Panc1 (cell line): ENCODE results near the gene ADTRP. TPM values are rescaled to one million over a fixed set of nuclear protein-coding genes. Genes with fewer than 3 reads are reported as not detected.

Source experiments
- ATAC-seq: fragments of 200-7000 bp; cut with Tn5 transposase; 2 replicates; pipeline ENCODE4 v1.9.1; 2020; ENCODE audit warnings: mild to moderate bottlenecking, moderate library complexity
- BruUV-seq: library from RNA; stranded (reverse); fragments of 400-500 nt; replicated peaks from 2 replicates; lab custom pipeline; 2021; lab: Mats Ljungman, UMichigan
- CTCF ChIA-PET: fragments of 300-600 bp; sonication (Branson Sonifier 250); formaldehyde crosslinking; loops from one replicate; lab custom pipeline; 2022; ENCODE audit warnings: antibody characterized with exemption; lab: Charles Lee
- POLR2A ChIA-PET: fragments of 300-600 bp; sonication (Branson Sonifier 250); formaldehyde crosslinking; loops from one replicate; lab custom pipeline; 2022; ENCODE audit warnings: antibody characterized with exemption; lab: Charles Lee
- DNase-seq: peaks from one replicate; pipeline ENCODE4 v3.0.0-alpha.2; 2010; ENCODE audit warnings: low read depth, low spot score
- H3K27ac ChIP-seq: 2 replicates; pipeline ENCODE4 v1.5.1; 2011; ENCODE audit warnings: mild to moderate bottlenecking, low read length, inconsistent platforms
- H3K27me3 ChIP-seq: fragments of 200-500 bp; sonication (Bioruptor generic); 2 replicates; pipeline ENCODE4 v1.6.0; 2014; ENCODE audit warnings: low read length, inconsistent platforms; ENCODE audit not compliant: control insufficient read depth, insufficient read depth
- H3K36me3 ChIP-seq: fragments of 200-500 bp; sonication (Bioruptor generic); 2 replicates; pipeline ENCODE4 v1.5.1; 2014; ENCODE audit warnings: inconsistent platforms, mild to moderate bottlenecking, low read length, moderate library complexity; ENCODE audit not compliant: control insufficient read depth, insufficient read depth
- H3K4me1 ChIP-seq: 2 replicates; pipeline ENCODE4 v1.5.1; 2011; ENCODE audit warnings: inconsistent platforms, mild to moderate bottlenecking, low read length, moderate library complexity; ENCODE audit not compliant: control insufficient read depth, insufficient read depth
- H3K4me3 ChIP-seq, 2 experiments: 2 replicates each; pipeline ENCODE4 v1.5.1; 2011 to 2012; ENCODE audit warnings: low read depth in 2 of 2, low read length in 2 of 2, mild to moderate bottlenecking in 2 of 2, inconsistent platforms in 1 of 2, moderate library complexity in 1 of 2
- H3K9me3 ChIP-seq: fragments of 200-500 bp; sonication (Bioruptor generic); 2 replicates; pipeline ENCODE4 v1.5.1; 2014; ENCODE audit warnings: low read depth, mild to moderate bottlenecking, inconsistent platforms, low read length, moderate library complexity; ENCODE audit not compliant: control insufficient read depth, insufficient read depth
- POLR2AphosphoS5 ChIP-seq: IDR thresholded peaks from 2 replicates; pipeline ENCODE4 v1.6.1; 2012; ENCODE audit warnings: mild to moderate bottlenecking, low read depth, low read length, moderate library complexity
- SIN3A ChIP-seq: IDR thresholded peaks from 2 replicates; pipeline ENCODE4 v1.6.1; 2012; ENCODE audit warnings: low read depth, mild to moderate bottlenecking, low read length, moderate library complexity, borderline replicate concordance; ENCODE audit not compliant: insufficient read depth
- TCF7L2 ChIP-seq: IDR thresholded peaks from 2 replicates; pipeline ENCODE4 v1.6.1; 2011; ENCODE audit warnings: mild to moderate bottlenecking, low read depth, low read length, inconsistent platforms
- in situ Hi-C: cut with HindIII; loops from 2 replicates; pipeline ENCODE4 v1.10.0; 2016; ENCODE audit warnings: low sequenced_read_pairs, low pct_unique_long_range_greater_than_20kb
- intact Hi-C: fragments of 100-400 bp; cut with micrococcal nuclease; formaldehyde crosslinking; loops from one replicate; pipeline ENCODE4 v1.10.0; 2022; ENCODE audit not compliant: unreplicated experiment
- total RNA-seq: library from RNA; stranded (reverse); gene quantifications from one replicate; pipeline ENCODE4 v1.2.1, GENCODE V29; 2021; ENCODE audit not compliant: unreplicated experiment
- TF ChIP-seq, protein P1 (sequence below): fragments of 450-650 bp; IDR thresholded peaks from 2 replicates; pipeline ENCODE4 v1.5.1; 2017; ENCODE audit warnings: mild to moderate bottlenecking
- TF ChIP-seq, protein P2 (sequence below), 2 experiments: IDR thresholded peaks; 2 replicates each; pipeline ENCODE4 v1.6.1; 2011 to 2012; ENCODE audit warnings: low read depth in 2 of 2, control low read depth in 1 of 2, low read length in 1 of 2, mild to moderate bottlenecking in 1 of 2, moderate library complexity in 1 of 2; ENCODE audit not compliant: insufficient read depth in 1 of 2

The ADTRP gene
- total RNA-seq, 1 experiment from 2014 or later = not detected

DNA sequence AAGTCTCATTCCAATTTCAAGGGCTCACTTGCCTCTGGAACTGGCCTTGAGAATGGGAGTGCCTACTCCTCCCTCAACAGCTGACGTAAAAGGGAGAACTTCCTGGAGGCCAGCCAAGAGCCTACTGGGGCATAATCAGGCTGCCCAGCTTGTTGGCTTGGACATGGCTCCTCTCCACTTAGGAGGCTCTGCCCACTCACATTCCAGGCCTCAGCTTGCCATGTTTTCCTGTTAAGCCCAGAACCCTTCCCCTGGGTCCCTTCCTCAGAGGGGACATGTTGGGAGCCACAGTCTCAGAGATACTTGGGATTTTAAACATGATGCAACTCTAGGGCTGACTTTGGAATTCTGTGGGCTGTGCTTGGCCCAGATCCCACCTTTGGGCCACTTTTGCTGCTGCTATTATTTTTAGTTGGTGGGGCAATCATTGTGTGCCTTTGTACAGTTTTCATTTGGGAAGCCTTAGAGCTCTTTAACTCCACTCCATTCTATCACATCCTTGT is 31.5 kb upstream of the ADTRP start:
- no peak for ATAC-seq
- no peak overlapping the region for H3K27ac ChIP-seq
- no TSS peak for BruUV-seq

DNA sequence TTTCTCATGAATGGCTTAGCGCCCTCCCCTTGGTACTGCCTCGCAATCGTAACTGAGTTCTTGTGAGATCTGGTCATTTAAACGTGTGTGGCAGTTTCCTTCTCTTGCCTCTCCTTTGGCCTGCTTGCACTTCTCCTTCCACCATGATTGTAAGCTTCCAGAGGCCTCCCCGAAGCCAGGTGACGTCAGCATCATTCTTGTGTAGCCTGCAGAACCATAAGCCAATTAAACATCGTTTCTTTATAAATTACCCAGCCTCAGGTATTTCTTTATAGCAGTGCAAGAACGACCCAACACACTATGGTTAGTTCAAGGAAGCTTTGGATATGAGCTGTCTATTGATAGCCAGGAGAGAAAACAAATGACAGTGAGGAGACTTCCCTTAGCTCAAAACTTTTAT is 29.5 kb upstream of the ADTRP start:
- ATAC-seq = no peak
- no peaks in the 10 kb centered on the region for H3K9me3 ChIP-seq
- H3K27ac ChIP-seq = no peak overlapping the region
- no peaks in the 10 kb centered on the region for H3K4me1 ChIP-seq
- no peaks in the 10 kb centered on the region for H3K36me3 ChIP-seq
- ChIA-PET POLR2A (no interaction called here), CTCF (no interaction called here)
- no peaks in the 10 kb centered on the region for H3K27me3 ChIP-seq
- no peak overlapping the region for H3K4me3 ChIP-seq
- in situ Hi-C loops (no loop called here), intact Hi-C loops (no loop called here)
- no peak for DNase-seq
- no TSS peak for BruUV-seq
- TF ChIP-seq POLR2AphosphoS5 (no peak), SIN3A (no peak)
- TF ChIP-seq, protein P1, sequence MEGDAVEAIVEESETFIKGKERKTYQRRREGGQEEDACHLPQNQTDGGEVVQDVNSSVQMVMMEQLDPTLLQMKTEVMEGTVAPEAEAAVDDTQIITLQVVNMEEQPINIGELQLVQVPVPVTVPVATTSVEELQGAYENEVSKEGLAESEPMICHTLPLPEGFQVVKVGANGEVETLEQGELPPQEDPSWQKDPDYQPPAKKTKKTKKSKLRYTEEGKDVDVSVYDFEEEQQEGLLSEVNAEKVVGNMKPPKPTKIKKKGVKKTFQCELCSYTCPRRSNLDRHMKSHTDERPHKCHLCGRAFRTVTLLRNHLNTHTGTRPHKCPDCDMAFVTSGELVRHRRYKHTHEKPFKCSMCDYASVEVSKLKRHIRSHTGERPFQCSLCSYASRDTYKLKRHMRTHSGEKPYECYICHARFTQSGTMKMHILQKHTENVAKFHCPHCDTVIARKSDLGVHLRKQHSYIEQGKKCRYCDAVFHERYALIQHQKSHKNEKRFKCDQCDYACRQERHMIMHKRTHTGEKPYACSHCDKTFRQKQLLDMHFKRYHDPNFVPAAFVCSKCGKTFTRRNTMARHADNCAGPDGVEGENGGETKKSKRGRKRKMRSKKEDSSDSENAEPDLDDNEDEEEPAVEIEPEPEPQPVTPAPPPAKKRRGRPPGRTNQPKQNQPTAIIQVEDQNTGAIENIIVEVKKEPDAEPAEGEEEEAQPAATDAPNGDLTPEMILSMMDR = no peak

More for the DNA sequence above, 31.5 kb upstream of the ADTRP start:
- Histone ChIP-seq H3K9me3 (no peaks in the 10 kb centered on the region), H3K36me3 (no peaks in the 10 kb centered on the region), H3K4me3 (no peak overlapping the region), H3K27me3 (no peaks in the 10 kb centered on the region), H3K4me1 (no peaks in the 10 kb centered on the region)
- CTCF ChIA-PET = no interaction called here
- POLR2A ChIA-PET = no interaction called here
- DNase-seq = no peak
- in situ Hi-C loops = no loop called here
- intact Hi-C loops = no loop called here
- TF ChIP-seq, protein P1 = no peak
- TF ChIP-seq POLR2AphosphoS5 = no peak
- TF ChIP-seq, protein P2, sequence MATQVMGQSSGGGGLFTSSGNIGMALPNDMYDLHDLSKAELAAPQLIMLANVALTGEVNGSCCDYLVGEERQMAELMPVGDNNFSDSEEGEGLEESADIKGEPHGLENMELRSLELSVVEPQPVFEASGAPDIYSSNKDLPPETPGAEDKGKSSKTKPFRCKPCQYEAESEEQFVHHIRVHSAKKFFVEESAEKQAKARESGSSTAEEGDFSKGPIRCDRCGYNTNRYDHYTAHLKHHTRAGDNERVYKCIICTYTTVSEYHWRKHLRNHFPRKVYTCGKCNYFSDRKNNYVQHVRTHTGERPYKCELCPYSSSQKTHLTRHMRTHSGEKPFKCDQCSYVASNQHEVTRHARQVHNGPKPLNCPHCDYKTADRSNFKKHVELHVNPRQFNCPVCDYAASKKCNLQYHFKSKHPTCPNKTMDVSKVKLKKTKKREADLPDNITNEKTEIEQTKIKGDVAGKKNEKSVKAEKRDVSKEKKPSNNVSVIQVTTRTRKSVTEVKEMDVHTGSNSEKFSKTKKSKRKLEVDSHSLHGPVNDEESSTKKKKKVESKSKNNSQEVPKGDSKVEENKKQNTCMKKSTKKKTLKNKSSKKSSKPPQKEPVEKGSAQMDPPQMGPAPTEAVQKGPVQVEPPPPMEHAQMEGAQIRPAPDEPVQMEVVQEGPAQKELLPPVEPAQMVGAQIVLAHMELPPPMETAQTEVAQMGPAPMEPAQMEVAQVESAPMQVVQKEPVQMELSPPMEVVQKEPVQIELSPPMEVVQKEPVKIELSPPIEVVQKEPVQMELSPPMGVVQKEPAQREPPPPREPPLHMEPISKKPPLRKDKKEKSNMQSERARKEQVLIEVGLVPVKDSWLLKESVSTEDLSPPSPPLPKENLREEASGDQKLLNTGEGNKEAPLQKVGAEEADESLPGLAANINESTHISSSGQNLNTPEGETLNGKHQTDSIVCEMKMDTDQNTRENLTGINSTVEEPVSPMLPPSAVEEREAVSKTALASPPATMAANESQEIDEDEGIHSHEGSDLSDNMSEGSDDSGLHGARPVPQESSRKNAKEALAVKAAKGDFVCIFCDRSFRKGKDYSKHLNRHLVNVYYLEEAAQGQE (IDR thresholded peaks at IDR 0.05; ENCODE audit: insufficient read depth in 1 of 2, low read depth in 2 of 2, low read length in 1 of 2) = no peak
- TF ChIP-seq SIN3A = no peak
- no peak for TF ChIP-seq TCF7L2
